ENCODE measurements around the gene MYRF. TPM values are rescaled to one million over a fixed set of nuclear protein-coding genes. Genes with fewer than 3 reads are reported as not detected.

MYRF gene
- polyA plus RNA-seq, 10 donors, result 0.48 to 2.2 (median 1.1) TPM

GRCh38 chr11:61793083-61793828 is 40.8 kb downstream of the MYRF start:
- DNase-seq, result peak in 1 of 3 donors; percentile 30

GRCh38 chr11:61793829-61794204 is 41.4 kb downstream of the MYRF start:
- DNase-seq, result no peak

DNA sequence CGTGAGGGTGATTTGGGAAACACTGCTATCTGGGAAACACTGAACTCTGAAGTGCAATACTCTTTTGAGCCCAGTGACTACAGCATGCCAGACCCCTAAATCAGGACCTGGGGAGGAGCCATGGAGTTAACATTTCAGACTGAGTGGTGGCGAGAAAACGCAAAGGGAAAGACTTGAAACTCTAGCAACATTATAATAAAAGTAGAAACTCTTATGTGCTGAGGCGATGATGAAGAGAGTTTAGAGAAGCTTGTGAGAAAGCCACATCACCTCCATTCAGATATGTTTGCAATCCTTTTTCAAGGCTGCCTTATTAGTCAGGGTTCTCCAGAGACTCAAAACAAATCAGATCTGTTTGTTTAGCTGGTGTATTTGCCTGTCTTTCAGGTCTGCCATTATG is 42.1 kb downstream of the MYRF start:
- no peak for DNase-seq

- no peak for DNase-seq
Measured at GRCh38 chr11:61795459-61795858, 43.0 kb downstream of the MYRF start.

DNA sequence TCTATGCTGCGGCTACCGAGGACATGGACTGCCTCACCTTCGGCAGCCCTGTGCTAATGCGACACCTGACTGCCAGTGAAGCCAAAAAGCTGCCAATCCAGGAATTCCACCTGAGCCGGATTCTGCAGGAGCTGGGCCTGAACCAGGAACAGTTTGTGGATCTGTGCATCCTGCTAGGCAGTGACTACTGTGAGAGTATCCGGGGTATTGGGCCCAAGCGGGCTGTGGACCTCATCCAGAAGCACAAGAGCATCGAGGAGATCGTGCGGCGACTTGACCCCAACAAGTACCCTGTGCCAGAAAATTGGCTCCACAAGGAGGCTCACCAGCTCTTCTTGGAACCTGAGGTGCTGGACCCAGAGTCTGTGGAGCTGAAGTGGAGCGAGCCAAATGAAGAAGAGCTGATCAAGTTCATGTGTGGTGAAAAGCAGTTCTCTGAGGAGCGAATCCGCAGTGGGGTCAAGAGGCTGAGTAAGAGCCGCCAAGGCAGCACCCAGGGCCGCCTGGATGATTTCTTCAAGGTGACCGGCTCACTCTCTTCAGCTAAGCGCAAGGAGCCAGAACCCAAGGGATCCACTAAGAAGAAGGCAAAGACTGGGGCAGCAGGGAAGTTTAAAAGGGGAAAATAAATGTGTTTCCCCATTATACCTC is 43.6 kb downstream of the MYRF start:
- DNase-seq, result no peak

GRCh38 chr11:61797263-61797944 is 45.0 kb downstream of the MYRF start:
- DNase-seq, result peak; percentile 77 to 91 (median 83)

DNA sequence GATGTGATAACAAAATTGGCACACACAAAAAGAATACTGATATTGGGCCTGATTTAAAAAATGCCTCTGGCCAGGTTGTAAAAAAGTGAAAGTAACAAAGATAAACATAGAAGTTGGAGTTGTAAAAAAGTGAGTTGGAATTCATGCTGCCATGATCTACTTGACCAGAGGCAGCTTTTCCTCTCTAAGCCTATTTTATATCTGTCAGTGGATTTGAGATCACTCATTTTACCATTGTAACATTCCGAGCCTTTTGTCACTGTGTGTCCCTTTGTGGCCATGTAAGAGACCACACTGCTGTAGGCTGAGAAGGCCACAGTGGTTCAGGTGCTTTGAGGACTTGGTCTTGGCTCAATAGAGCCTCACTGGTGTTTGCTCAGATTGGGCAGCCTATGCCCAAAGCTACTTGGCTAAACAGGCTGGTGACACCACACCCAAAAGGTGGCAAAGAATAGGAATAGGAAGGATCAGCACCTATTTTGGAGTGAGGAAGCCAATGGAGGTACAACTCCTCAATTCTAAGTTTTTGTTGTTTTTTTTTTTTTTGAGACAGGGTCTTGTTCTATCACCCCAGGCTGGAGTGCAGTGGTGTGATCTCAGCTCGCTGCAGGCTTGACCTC is 47.3 kb downstream of the MYRF start:
- DNase-seq, result no peak

- DNase-seq, result no peak
Measured at GRCh38 chr11:61800331-61801281, 48.2 kb downstream of the MYRF start.

DNA sequence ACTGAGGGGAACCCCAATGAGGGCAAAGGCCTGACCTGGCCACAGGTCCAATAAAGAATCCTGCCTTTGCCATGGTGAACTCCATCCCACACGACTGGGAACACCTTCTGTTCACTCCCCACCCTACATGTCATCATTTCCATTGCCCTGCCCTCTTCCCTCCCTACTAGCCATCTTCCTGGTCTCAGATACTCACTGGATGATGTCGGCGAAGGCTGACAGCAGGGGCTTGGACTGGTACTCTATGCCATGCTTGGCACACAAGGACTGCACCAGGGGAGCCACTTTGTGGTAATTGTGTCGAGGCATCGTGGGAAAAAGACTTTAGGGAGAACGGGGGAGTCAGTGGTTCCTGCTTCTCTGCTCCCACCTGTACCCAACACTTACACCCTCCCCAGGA is 50.2 kb downstream of the MYRF start:
- no peak for DNase-seq

- no peak for DNase-seq
Measured at GRCh38 chr11:61803889-61804647, 51.6 kb downstream of the MYRF start.

DNA sequence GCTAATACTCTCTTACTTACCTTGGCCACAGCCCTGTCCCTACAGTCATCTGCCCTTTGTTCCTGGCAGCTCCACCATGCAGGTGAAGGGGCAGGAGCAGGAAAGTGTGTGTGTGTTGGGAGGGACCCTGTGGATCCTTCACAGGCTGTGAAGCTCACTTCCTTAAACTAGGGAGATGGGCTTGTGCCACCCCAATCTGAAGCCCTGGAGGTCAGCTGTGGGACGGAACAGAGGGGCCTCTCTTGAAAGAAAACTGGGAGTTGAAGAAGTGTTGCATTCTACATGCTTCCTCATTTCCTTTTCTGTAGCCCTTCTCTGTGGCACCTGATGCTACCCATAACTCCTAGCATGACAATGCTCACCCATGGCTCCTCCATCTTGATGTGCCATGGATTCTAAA is 52.7 kb downstream of the MYRF start:
- no peak for DNase-seq

GRCh38 chr11:61806785-61807184 is 54.3 kb downstream of the MYRF start:
- DNase-seq, result no peak

GRCh38 chr11:61810671-61811175 is 58.3 kb downstream of the MYRF start:
- no peak for DNase-seq

DNA sequence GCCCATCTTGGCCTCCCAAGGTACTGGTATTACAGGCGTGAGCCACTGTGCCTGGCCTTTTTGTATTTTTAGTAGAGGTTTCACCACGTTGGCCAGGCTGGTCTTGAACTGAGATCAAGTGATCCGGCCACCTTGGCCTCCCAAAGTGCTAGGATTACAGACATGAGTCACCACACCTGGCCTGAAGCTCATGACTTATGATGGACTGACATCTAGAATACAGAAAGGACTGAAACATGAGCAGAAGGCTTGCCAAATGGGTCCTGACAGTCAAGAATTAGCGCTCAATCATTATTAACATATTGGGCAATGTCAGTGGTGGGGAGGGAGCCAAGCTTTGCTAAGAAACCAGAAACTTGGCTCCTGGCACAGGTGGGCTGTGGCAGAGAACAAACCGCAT is 59.4 kb downstream of the MYRF start:
- DNase-seq, result no peak

DNA sequence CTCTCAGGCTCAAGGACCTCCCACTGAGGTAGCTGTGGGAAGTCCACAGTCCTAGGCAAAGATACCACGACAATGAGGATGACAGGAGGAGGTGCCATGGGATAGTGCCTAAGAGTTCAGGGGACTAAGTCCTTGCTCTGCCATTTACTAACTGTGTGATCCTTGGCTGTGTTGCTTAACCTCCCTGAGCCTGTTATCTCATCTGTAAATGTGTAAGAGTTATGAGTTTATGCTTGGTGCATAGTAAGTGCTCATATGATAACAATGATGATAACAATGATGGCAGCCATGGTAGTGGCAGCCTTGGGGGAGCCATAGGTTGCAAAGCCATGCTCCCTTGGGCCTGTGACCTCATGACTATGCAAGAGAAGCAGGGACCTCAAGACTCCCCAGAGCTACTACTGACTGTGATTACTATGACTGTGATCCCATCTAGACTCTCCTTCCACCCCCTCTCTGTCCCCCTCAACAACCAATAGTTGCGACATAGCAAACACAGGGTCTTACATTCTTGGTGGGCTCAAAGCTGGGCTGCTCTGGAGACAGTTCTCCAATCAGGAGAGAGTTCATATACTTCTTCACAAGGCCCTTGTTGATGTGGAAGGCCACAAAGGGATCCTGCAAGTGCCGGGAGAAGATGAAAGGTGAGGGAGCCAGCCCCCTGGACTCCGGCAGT is 60.4 kb downstream of the MYRF start:
- no peak for DNase-seq

GRCh38 chr11:61814247-61814957 is 62.0 kb downstream of the MYRF start:
- peak in 1 of 3 donors; percentile 17 for DNase-seq

DNA sequence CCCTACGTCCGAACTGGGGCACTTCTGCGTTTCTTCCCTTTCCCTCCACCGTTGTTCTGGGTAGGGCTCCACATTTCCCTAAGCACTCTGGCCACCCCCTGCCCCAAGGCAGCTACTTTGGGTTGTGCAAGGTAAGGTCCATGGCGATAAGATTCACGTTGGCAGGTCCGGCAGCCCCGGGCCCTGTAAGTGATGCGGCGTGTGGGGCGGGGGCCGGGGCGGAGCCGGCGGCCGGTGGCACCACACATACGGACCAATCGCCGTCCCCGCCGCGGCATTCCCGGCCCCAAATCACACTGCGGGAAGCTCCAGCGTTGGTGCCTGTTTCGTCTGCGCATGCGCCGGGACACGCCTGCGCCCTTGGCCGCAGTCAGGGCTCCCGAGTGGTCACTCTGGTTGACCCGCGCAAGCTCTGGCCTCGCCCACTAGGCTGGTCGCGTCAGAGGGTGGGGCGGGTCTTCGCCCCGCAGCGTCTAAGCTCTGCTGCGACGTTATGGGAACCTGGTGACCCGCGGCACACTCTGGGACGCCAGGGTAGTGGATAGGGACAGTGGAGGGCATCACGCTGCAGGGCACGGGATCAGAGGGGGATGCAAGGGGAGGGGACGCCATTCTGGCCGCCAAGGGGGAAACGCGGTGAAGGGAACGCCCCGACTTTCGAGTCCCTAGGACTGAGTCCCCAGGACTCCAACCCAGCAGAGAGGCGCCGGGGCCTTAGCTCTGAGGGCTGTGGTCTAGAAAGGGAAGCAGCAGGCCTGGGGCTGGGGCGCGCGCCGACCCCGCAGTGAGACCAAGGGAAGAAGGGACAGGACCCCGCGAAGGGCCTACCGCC is 62.7 kb downstream of the MYRF start:
- DNase-seq, result peak; percentile 92 to 98 (median 97)
